Colon (tissue), 2 donors: ENCODE measurements around the gene RBM8A.

Source experiments
- FAIRE-seq: peaks from 2 replicates; lab custom pipeline; 2012; peaks lifted over from hg19 to GRCh38; lab: Jason Lieb, UNC
- donor health status: control.
- donor health status: control.

RBM8A gene

GRCh38 chr1:145916745-145917144 lies 10.5 kb downstream of the RBM8A start:
- FAIRE-seq = no peak

GRCh38 chr1:145912128-145912641 lies 15.1 kb downstream of the RBM8A start:
- FAIRE-seq = no peak

- FAIRE-seq = no peak
Observed at GRCh38 chr1:145908653-145909052, 18.6 kb downstream of the RBM8A start.

- no peak for FAIRE-seq
Observed at GRCh38 chr1:145906954-145907753, 20.1 kb downstream of the RBM8A start.

- FAIRE-seq = no peak
Observed at GRCh38 chr1:145901312-145902021, 25.8 kb downstream of the RBM8A start.

- no peak for FAIRE-seq
Observed at GRCh38 chr1:145898756-145899155, 28.5 kb downstream of the RBM8A start.

GRCh38 chr1:145897969-145898368 lies 29.3 kb downstream of the RBM8A start:
- no peak for FAIRE-seq

- FAIRE-seq = no peak
Observed at GRCh38 chr1:145895471-145895870, 31.8 kb downstream of the RBM8A start.

- no peak for FAIRE-seq
Observed at GRCh38 chr1:145893306-145894055, 33.8 kb downstream of the RBM8A start.

GRCh38 chr1:145892486-145893087 lies 34.7 kb downstream of the RBM8A start:
- FAIRE-seq = no peak

- no peak for FAIRE-seq
Observed at GRCh38 chr1:145891587-145892485, 35.4 kb downstream of the RBM8A start.

GRCh38 chr1:145891143-145891542 lies 36.1 kb downstream of the RBM8A start:
- FAIRE-seq = no peak

- FAIRE-seq = no peak
Observed at GRCh38 chr1:145889722-145890121, 37.6 kb downstream of the RBM8A start.

- FAIRE-seq = no peak
Observed at GRCh38 chr1:145887631-145888030, 39.7 kb downstream of the RBM8A start.

- no peak for FAIRE-seq
Observed at GRCh38 chr1:145886816-145887215, 40.5 kb downstream of the RBM8A start.

- no peak for FAIRE-seq
Observed at GRCh38 chr1:145886390-145886789, 40.9 kb downstream of the RBM8A start.

- no peak for FAIRE-seq
Observed at GRCh38 chr1:145885738-145886287, 41.5 kb downstream of the RBM8A start, which contains the start of gene ANKRD35. Gene ANKRD35 (minus strand): TSS chr1:145885866. CDS start chr1:145885758, 108 bp downstream.

GRCh38 chr1:145884675-145885074 lies 42.6 kb downstream of the RBM8A start:
- FAIRE-seq = no peak

- FAIRE-seq = no peak
Observed at GRCh38 chr1:145879775-145880174, 47.5 kb downstream of the RBM8A start.

GRCh38 chr1:145878724-145879123 lies 48.6 kb downstream of the RBM8A start:
- FAIRE-seq = no peak
